HG03103 (cell line): ENCODE results near the gene STARD3.

ENCODE experiments used
- ATAC-seq: cut with Tn5 transposase; IDR thresholded peaks from one replicate; pipeline ENCODE4 v1.9.1; 2021; ENCODE audit warnings: low read depth; ENCODE audit not compliant: unreplicated experiment

STARD3 gene

GRCh38 chr17:39669897-39670735 lies 33.2 kb downstream of the STARD3 start:
- ATAC-seq, result no peak

GRCh38 chr17:39670746-39671145 lies 33.8 kb downstream of the STARD3 start:
- ATAC-seq, result no peak

- ATAC-seq, result no peak
Measured at GRCh38 chr17:39671651-39672521, 34.9 kb downstream of the STARD3 start.

- no peak for ATAC-seq
Measured at GRCh38 chr17:39672522-39673334, 35.8 kb downstream of the STARD3 start.

GRCh38 chr17:39673335-39674081 lies 36.6 kb downstream of the STARD3 start:
- no peak for ATAC-seq

- ATAC-seq, result no peak
Measured at GRCh38 chr17:39674179-39674578, 37.2 kb downstream of the STARD3 start.

- no peak for ATAC-seq
Measured at GRCh38 chr17:39674702-39675389, 37.9 kb downstream of the STARD3 start.

GRCh38 chr17:39675390-39676082 lies 38.6 kb downstream of the STARD3 start:
- no peak for ATAC-seq

- ATAC-seq, result no peak
Measured at GRCh38 chr17:39676198-39676819, 39.4 kb downstream of the STARD3 start.

GRCh38 chr17:39677072-39677471 lies 40.1 kb downstream of the STARD3 start:
- ATAC-seq, result no peak

- no peak for ATAC-seq
Measured at GRCh38 chr17:39677542-39678339, 40.8 kb downstream of the STARD3 start.

GRCh38 chr17:39678340-39679116 lies 41.6 kb downstream of the STARD3 start:
- ATAC-seq, result no peak

GRCh38 chr17:39679521-39680192 lies 42.7 kb downstream of the STARD3 start:
- no peak for ATAC-seq

GRCh38 chr17:39683295-39683939 lies 46.5 kb downstream of the STARD3 start:
- no peak for ATAC-seq

GRCh38 chr17:39684369-39685192 lies 47.6 kb downstream of the STARD3 start:
- no peak for ATAC-seq
